PFSK-1 (cell line): ENCODE measurements around the gene SLN.

Experiments
- FOXP2 ChIP-seq: optimal IDR thresholded peaks from 2 replicates; pipeline ENCODE3; 2011; ENCODE audit warnings: borderline replicate concordance, control low read depth, inconsistent platforms; ENCODE audit not compliant: insufficient read depth; ENCODE audit errors: extremely low read length, extremely low read depth
- POLR2AphosphoS5 ChIP-seq: IDR thresholded peaks from 2 replicates; pipeline ENCODE4 v1.6.1; 2012; ENCODE audit warnings: low read depth, mild to moderate bottlenecking, control low read depth, low read length, moderate library complexity
- SIN3A ChIP-seq: IDR thresholded peaks from 2 replicates; pipeline ENCODE4 v1.6.1; 2012; ENCODE audit warnings: mild to moderate bottlenecking, low read length, moderate library complexity, borderline replicate concordance; ENCODE audit not compliant: insufficient read depth
- TAF1 ChIP-seq: IDR thresholded peaks from 2 replicates; pipeline ENCODE4 v1.6.1; 2012; ENCODE audit warnings: low read length, control low read depth, borderline replicate concordance; ENCODE audit not compliant: insufficient read depth
- TF ChIP-seq, protein P1 (sequence below), 2 experiments: IDR thresholded peaks; 2 replicates each; pipeline versions ENCODE4 v1.6.1 to v1.8.0; 2011 to 2012; ENCODE audit warnings: low read depth in 2 of 2, low read length in 2 of 2, control low read depth in 1 of 2, inconsistent platforms in 1 of 2, mild to moderate bottlenecking in 1 of 2, moderate library complexity in 1 of 2; ENCODE audit not compliant: insufficient read depth in 1 of 2

GRCh38 chr11:107702109-107702660 is 9.7 kb downstream of the SLN start:
- TF ChIP-seq, protein P1, sequence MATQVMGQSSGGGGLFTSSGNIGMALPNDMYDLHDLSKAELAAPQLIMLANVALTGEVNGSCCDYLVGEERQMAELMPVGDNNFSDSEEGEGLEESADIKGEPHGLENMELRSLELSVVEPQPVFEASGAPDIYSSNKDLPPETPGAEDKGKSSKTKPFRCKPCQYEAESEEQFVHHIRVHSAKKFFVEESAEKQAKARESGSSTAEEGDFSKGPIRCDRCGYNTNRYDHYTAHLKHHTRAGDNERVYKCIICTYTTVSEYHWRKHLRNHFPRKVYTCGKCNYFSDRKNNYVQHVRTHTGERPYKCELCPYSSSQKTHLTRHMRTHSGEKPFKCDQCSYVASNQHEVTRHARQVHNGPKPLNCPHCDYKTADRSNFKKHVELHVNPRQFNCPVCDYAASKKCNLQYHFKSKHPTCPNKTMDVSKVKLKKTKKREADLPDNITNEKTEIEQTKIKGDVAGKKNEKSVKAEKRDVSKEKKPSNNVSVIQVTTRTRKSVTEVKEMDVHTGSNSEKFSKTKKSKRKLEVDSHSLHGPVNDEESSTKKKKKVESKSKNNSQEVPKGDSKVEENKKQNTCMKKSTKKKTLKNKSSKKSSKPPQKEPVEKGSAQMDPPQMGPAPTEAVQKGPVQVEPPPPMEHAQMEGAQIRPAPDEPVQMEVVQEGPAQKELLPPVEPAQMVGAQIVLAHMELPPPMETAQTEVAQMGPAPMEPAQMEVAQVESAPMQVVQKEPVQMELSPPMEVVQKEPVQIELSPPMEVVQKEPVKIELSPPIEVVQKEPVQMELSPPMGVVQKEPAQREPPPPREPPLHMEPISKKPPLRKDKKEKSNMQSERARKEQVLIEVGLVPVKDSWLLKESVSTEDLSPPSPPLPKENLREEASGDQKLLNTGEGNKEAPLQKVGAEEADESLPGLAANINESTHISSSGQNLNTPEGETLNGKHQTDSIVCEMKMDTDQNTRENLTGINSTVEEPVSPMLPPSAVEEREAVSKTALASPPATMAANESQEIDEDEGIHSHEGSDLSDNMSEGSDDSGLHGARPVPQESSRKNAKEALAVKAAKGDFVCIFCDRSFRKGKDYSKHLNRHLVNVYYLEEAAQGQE (IDR thresholded peaks at IDR 0.05; ENCODE audit: insufficient read depth in 1 of 2, low read depth in 2 of 2, low read length in 2 of 2) = no peak
- TF ChIP-seq TAF1 = no peak
- no peak for TF ChIP-seq POLR2AphosphoS5
- no peak for TF ChIP-seq SIN3A
- no peak for TF ChIP-seq FOXP2
